ENCODE results near the gene PLXDC1.

GRCh38 chr17:39096508-39097149, 54.8 kb downstream of the PLXDC1 start:
- TF ChIP-seq NFIC (IDR thresholded peaks at IDR 0.05) (no peak), RAD21 (IDR thresholded peaks at IDR 0.05; ENCODE audit: low read depth) (no peak)
